GM18858 (cell line): ENCODE results near the gene PATZ1.
"Not testable (repeated sequence)": the region's sequence is repeated elsewhere in the genome, so short reads cannot be mapped to it uniquely, and the experiment has no call there.

Source experiments
- ATAC-seq: cut with Tn5 transposase; IDR thresholded peaks from one replicate; pipeline ENCODE4 v1.9.1; 2021; ENCODE audit not compliant: unreplicated experiment

The PATZ1 gene

GRCh38 chr22:31314220-31314619 is 31.9 kb downstream of the PATZ1 start:
- not testable (repeated sequence) for ATAC-seq

- ATAC-seq = no peak
Observed at GRCh38 chr22:31313366-31314147, 32.6 kb downstream of the PATZ1 start.

- ATAC-seq = no peak
Observed at GRCh38 chr22:31308181-31308580, 38.0 kb downstream of the PATZ1 start.

- ATAC-seq = no peak
Observed at GRCh38 chr22:31305194-31305593, 41.0 kb downstream of the PATZ1 start.

- no peak for ATAC-seq
Observed at GRCh38 chr22:31302537-31302936, 43.6 kb downstream of the PATZ1 start.

GRCh38 chr22:31302006-31302405 is 44.1 kb downstream of the PATZ1 start:
- ATAC-seq = no peak

- ATAC-seq = no peak
Observed at GRCh38 chr22:31300896-31301295, 45.2 kb downstream of the PATZ1 start.

- ATAC-seq = no peak
Observed at GRCh38 chr22:31295831-31296657, 50.1 kb downstream of the PATZ1 start.

- ATAC-seq = no peak
Observed at GRCh38 chr22:31295360-31295759, 50.8 kb downstream of the PATZ1 start.

- ATAC-seq = no peak
Observed at GRCh38 chr22:31292236-31292989, 53.7 kb downstream of the PATZ1 start, which contains the start of gene PIK3IP1. TSS of gene PIK3IP1 (minus strand) at chr22:31292488. CDS start at chr22:31292344, 144 bp downstream.

- ATAC-seq = no peak
Observed at GRCh38 chr22:31291481-31292235, 54.5 kb downstream of the PATZ1 start.

GRCh38 chr22:31290494-31291471 is 55.4 kb downstream of the PATZ1 start:
- peak; percentile 70 for ATAC-seq

GRCh38 chr22:31289344-31289743 is 56.8 kb downstream of the PATZ1 start:
- no peak for ATAC-seq

- ATAC-seq = no peak
Observed at GRCh38 chr22:31288496-31289240, 57.5 kb downstream of the PATZ1 start.

- ATAC-seq = no peak
Observed at GRCh38 chr22:31287818-31288495, 58.2 kb downstream of the PATZ1 start.

- ATAC-seq = no peak
Observed at GRCh38 chr22:31286360-31287255, 59.5 kb downstream of the PATZ1 start.
